CD4-positive, alpha-beta T cell treated with Interleukin-10 for 1 hour (primary cell): Measurements from ENCODE around the gene TMEM95.
A peak's percentile ranks its signal among the peaks of the same experiment; 100 is the strongest.

Source experiments
- DNase-seq: peaks from one replicate; pipeline ENCODE4 v3.0.0-alpha.2; 2020

The TMEM95 gene

DNA sequence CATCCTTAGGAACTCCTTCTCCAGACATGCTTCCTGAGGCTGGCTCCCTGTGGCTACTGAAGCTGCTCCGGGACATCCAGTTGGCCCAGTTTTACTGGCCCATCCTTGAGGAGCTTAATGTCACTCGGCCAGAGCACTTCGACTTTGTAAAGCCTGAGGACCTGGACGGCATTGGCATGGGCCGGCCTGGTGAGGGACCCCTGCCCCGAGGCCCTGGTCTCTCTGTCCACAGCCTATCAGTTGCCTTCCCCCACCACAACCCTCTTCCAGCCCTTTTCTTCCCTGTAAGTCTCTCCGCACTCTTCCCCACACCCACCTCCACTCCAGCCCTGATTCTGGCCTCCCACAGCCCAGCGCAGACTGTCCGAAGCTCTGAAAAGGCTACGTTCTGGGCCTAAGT, 27.9 kb downstream of the TMEM95 start:
- DNase-seq, result no peak

DNA sequence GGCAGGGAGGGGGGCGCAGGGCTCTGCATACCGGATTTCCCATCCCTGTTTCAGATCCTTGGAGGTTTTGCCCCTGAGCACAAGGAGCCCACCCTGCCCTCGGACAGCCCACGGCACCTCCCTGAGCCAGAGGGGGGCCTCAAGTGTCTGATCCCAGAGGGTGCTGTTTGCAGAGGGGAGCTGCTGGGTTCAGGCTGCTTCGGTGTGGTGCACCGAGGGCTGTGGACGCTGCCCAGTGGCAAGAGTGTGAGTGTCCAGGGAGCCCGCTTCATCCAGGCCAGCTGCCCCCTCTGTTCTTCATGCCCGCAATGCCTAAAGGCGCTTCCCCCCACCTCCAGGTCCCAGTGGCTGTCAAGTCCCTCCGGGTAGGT, 28.4 kb downstream of the TMEM95 start:
- DNase-seq, result no peak

DNA sequence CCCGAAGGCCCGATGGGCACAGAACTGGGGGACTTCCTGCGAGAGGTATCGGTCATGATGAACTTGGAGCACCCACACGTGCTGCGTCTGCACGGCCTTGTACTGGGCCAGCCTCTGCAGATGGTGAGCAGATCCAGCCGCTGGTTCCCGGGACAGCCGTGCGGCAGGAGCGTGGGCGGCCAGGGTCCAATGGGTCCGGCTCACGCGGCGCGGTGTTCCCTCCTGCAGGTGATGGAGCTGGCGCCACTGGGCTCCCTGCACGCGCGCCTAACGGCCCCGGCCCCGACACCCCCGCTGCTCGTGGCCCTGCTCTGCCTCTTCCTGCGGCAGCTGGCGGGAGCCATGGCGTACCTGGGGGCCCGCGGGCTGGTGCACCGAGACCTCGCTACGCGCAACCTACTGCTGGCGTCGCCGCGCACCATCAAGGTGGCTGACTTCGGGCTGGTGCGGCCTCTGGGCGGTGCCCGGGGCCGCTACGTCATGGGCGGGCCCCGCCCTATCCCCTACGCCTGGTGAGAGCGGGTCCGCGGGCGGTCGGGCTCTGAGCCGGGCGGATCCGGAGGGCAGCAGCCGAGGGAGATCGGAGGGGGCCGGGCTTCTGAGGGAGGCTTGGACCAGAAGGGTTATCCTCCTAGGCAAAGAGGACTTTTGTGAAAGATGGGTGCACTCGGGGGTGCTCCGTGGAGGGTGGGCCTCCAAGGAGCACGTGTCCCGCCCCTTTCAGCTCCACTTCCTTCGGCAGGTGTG, 29.0 kb downstream of the TMEM95 start:
- peak; percentile 86 for DNase-seq

DNA sequence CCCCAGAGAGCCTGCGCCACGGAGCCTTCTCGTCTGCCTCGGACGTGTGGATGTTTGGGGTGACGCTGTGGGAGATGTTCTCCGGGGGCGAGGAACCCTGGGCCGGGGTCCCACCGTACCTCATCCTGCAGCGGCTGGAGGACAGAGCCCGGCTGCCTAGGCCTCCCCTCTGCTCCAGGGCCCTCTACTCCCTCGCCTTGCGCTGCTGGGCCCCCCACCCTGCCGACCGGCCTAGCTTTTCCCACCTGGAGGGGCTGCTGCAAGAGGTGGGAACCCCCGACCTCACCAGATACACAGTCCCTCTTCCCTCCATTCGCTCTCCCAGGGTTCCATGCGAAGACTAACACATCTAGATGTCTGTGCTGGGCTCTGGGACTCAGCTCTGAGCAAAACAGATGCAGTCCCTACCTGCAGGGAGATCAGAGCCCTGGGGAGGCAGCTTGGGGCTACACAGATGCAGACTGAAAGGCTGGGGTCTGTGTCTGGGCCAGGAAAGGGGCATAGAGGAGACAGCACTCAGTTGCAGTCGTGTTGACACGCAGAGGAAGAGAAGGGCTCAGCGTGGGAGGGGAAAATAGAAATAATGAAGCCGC, 29.6 kb downstream of the TMEM95 start:
- no peak for DNase-seq

DNA sequence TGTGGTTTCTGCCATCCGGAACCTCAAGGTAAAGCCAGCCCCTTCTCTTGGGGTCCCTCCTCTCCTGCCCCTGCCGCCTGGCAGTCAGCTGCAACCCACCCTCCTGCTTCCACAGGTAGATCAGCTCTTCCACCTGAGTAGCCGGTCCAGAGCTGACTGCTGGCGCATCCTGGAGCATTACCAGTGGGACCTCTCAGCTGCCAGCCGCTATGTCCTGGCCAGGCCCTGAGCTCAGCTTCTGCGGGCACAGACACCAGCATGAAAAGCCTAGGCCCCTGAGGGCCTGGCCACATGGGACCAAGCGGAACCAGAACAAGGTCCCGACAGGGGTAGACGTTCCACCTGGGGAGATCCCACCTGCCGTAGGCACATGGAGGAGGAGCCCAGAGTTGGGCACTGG, 33.9 kb downstream of the TMEM95 start:
- no peak for DNase-seq

DNA sequence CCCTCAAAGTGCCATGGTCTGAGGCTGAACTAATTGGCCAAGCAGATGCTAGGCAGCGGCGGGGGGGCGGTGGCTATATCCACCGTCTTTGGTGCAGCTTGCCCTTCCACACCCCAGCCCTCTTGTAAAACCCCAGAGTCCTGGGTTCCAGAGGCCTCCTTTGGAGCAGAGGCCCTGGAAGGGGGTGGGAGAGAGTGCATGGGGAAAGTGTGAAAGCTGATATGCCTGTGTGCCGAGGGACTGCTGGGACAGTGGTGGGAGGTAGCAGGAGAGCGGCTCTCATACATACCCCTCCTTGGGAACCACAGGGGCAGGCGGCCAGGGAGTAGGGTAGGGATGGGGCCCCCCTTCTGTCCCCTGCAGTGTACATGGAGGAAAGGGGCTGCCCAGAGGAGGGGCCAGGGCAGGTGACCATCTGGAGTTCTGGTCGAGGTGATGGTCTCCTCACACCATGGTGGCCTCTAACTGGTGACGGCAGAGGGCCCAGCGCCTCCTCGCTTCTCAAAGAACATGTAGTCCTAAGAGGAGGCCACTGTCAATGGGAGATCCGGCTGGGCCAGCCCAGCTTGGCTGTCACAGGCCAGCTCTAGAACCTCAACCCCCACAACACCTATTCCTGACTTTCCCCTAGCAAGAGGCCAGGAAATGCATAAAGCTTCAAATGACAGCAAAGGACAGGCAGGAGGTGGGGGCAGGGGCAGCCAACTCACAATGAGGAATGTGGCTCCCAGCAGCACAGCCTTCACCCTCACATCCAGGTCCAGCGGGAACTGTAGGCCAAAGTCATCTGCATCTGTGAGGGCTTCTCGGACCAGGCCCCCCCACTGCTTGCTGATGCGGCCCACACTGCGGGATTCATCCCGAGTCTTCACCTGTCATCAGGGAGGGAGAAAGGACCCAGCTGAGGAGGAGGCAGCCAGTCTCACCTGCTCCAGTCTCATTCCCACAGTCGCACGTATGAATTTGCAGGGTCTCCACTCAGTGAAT, 35.3 kb downstream of the TMEM95 start:
- DNase-seq, result no peak

DNA sequence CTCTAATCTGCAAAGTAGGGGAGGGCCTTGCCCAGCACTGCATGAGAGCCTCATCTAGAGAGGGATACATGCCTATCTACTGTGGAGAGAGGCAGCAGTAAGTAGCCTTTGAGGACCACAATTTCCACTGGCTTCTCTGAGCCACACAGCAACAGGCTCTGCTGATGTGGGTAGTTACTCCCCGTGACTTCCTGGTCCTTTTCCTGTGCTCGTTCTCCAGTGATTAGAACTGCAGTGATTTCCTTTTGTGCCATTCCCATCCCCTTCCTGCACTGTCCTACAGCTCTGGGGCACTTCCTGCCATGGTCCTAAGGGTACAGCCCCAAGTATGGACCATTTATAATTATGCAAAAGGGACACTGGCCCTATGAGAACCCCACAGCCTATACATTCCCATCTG, 36.4 kb downstream of the TMEM95 start:
- no peak for DNase-seq

DNA sequence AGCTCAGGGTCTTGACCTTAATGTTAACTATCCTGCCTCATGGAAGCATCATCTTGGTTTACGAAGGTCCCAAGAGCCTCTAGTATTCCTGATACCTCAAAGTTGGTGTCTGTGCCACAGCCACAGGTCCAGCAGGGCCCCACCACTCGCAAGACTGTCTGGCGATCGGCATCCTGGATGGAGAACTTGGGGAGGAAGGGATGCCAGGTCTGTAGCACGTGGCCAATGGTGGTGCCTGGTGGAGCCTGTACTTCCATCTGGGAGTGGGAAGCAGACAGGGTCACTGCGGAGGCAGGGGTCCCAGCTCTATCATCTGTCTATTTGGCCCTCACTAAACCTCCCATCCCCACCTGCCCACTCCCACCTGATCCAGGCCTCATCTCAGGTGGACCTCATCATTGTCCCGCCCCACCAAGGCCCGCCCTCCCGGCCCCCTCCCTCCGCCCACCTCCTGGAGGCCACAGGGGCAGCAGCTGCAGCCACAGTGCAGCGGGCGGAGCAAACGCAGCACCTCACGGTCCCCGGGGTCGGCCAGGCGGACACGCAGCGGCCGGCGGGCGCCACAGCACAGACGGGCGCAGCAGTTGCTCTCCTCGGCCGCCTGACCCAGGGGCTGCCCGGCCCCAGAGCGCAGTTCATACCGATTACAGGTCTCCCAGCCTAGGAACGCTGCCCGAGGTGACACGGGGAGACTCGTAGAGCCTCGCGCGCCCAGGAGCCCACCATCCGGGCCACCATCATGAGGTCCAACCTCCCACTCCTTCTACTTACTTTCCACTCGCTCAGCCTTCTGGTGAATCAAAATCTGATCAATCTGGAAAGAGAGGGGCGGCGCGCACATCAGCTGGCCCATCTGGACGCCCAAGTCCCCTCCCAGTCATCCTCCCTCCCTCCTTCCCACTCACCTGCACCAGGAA, 38.0 kb downstream of the TMEM95 start:
- no peak for DNase-seq

DNA sequence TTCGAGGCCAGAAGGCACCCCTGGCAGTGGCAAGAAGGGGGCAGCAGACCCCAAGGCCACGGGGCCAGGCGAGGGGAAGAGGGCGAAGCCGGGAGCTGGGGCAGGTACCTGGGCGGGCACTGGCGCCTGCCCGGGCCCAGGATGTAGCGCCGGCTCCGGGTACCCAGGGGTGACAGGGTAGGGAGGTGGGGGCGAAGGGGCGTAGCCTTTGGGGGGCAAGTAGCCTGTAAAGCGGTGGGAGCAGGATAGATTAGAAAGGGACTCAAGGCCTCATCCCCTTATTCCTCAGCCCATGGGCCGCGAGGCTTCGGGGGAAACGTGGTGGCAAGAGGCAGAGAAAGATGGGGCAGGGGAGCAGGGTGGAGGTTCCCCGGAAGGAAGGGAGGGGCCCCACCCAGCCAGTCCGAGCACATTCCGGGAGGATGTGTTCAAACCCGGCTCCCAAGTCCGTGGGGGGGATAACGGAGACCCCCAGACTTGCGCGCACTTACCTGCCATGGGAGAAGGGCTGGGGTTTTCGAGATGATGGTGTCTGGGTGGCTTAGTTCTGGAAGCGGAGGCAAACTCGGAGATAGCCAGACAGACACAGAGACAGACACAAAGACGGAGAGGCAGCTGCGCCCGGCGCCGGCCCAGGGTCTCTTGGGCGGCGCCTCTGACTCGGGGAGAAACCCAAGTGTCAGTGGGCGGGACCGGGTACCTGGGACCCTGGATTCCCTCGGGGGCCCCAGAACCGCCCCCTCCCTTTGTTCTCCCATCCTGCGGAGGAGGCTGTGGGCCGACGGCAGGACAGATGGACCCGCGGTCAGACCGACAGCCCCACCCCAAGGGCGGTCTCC, 38.9 kb downstream of the TMEM95 start:
- peak; percentile 82 for DNase-seq

DNA sequence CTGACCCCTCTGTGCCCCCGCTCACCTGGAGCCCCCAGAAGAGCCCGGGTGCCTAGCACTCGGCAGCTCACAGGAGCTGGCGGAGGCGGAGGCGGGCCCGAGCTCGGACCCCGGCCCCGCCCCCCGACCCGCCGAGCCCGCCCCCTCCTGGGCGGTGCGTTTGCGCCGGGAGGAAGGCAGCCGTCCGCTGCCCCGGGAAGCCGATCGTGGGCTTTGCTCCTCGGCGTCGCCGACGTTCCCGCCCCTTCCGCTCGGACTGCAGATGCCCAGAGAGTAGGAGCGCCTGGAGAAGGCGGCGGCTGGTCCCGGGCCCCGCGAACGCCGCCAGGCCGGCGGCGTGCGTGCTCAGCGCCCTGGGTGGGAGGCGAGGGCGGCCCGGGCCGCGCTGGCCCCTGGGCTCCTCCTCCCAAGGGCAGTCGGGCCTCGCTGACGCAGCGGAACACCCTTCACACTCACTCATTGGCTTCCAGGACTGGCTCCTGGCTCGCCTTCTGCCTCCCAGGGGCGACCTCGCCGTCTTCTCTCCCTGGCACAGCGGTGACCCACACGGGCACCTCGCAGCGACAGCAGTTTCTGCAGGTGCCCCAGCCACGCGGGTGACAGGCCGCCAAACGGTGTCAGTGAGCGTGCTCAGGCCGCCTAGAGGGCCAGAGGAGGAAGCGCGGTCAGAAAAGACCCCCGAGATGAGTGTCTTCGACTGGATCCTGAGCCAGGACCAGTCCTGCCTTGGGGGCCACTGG, 39.7 kb downstream of the TMEM95 start, which contains the start of gene PLSCR3:
TSS of gene PLSCR3 (minus strand) at position 74 of the 740 bp plus-strand sequence. CDS start 415 bp downstream, outside the sequence.
- peak; percentile 85 for DNase-seq

DNA sequence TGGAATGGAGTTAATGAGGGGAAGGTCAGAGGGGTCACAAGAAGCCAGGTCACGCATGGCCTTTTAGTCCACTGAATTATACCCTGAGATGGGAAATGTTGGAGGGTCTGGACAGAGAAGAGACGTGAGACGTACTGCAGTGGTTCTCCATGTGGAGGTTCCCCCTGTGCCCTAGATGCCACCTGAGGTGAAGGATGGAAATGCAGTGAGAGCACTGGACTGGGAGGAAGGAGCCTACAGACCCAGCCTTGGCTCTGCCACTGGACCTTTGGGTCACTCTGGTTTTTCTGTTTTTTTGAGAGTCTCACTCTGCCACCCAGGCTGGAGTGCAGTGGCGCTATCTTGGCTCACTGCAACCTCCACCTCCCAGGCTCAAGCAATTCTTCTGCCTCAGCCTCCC, 41.2 kb downstream of the TMEM95 start:
- no peak for DNase-seq

DNA sequence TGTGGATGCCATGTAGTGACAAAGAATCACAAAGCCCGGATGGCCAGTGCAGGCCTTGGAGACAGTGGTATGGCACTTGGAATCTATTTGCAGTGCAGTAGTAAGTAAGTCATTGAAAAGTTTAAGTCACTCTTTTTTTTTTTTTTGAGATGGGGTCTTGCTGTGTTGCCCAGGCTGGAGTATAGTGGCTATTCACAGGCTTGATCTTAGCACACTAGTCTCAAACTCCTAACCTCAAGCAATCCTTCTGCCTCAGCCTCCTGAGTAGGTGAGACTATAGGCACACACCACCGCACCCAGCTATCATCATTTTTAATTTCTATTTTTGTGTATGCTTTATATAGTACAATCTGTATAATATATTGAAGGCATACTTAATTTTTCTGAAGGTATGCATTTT, 43.7 kb downstream of the TMEM95 start:
- DNase-seq, result no peak

DNA sequence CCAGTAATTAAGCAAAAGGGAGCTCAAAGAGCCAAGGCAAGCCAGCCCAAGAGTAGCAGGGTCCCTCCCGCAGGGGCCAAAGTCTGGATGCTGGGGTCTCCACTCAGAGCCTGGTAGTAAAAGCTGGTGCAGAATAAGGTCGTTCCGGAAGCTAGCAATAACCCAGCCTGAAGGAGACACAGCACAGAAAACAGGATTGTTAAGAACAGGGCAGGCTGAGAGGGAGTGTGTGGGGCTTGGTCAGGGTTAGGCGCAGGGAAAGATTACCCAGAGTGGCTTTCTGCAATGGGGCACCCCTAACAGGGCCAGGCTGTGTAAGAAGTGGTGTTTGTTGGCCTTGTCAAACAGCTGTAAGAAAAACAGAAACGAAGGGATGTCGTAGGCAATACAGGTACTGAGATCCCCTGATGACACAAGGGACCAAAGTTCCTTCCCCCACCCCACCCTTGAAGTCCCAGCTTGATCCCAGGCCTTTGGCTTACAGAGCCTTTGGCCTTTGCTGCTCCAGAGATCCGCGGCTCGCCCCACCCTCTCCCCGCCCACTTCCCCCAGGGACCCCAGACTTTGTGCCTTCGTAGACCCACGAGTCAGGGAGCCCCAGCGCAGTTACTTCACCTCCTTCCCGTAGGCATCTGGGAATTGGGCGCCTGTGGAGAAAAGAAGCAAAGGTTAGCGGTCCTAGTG, 48.2 kb downstream of the TMEM95 start:
- no peak for DNase-seq

DNA sequence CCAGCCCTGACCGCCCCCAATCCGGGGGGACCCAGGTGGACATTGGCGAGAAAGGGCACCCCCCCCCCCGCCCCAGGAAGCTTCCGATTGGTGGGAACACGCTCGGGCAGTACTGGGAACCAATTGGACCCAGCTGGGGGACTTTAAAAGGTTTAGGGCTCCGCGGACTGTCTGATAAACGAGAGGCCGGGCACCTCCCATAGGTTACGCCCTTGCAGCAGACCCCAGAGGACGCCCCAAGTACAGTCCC, 48.7 kb downstream of the TMEM95 start:
- DNase-seq, result no peak

DNA sequence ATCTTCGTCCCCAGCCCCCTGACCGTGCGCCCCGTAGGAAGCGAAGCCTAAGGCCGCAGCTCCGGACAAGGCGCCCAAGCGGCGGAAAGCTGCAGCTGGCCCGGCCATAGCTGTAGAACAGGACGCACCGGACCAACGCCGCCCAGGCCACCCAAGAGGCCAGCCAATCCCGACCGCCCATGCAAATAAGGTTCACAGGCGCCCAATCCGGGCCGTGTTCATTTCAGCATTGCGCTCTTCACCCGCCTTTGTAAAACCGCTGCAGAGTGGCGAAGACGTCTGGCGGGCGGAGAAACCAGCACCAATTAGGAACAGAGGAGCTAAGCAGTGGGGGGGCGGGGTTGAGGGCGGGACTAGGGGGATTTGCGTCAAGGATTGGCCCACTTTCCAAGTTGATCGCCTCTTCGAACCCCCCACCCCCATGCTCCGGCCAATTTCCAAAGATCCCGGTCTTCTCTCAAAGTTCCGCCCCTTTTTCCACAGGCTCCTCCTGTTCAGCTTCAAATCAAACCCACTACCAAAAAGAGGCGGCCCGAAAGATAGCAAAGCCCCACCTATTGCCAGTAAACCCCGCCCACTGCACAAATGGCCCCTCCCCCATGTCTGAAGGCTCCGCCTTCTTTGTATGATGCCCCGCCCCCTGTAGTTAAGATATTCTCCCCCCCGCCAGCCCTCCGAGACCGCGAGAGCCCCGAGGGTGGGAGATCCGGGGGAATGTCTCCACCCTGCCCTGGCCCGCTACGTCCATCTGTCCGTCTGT, 49.2 kb downstream of the TMEM95 start, which contains the start of gene TMEM256:
TSS of gene TMEM256 (minus strand) at position 121 of the 760 bp plus-strand sequence. CDS start at position 108, 13 bp downstream.
- DNase-seq, result peak; percentile 97

DNA sequence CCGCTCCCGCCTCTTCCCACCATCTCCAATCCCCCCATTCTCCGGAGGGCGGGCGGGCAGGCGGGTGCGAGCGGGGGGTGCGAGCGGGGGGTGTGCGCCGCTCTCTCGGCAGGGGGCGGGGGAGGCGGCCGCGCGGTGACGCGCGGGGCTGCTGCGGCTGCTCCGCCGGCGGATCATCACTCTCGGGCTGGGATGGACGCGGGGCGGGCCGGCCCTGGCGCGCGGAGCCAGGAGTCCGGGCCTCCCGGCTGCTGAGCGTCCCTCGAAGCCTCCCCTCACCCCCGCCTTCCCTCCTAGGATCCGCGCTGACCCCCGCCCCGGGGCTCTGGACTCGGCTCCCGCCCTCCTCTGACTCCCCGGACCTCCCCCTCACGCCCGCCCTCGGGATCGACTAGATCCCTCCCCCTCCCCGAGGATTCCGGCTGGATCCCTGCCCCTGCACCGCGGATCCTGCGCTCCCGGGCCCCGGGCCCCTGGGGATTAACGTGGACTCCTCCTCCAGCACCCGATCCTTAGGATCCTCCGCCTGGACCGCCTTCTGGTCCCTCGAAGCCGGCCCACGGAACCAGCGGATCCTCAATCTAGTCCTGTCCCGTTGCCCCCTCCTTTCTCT, 49.9 kb downstream of the TMEM95 start:
- peak; percentile 80 for DNase-seq

DNA sequence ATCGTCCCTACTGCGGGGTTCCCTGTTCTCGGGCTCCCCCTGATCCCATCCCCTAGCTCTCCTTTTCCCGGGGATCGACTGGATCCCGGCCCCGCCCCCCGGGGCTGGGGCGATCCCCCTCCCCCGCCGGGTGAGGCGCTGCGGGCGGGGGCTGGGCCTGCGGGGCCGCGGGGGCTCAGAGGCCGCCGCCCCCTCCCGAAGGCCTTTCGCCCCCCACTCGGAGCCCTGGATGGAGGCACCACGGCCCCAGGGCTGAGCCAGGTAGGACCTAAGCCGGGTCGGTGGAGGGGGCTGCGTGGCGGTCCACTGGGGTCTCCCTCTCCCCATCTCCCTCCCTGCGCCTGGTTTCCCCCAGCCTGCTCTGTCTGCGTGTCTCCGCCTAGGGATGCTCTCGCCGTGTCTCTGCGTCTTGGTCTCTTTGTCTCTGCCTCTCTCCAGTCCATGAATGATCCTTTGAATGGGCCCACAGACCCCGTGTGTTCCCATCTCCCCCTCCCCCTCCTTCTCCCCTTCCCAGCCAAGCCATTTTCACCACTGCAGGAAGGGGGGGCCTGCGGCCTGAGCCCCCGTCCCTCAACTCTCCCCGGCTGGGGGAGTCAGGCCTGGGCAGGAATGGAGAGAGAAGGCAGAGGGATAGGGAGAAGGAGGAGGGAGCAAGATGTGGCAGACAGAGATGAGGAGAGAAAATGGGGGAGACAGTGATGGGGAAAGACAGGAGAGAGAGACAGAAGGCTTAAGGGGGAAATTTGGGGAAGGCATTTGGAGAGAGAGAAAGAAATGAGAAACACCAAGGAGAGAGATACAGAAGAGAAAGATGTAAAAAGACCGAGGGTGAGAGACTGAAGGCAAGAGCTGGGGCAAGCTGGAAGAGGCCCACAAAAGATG, 50.6 kb downstream of the TMEM95 start:
- DNase-seq, result no peak

DNA sequence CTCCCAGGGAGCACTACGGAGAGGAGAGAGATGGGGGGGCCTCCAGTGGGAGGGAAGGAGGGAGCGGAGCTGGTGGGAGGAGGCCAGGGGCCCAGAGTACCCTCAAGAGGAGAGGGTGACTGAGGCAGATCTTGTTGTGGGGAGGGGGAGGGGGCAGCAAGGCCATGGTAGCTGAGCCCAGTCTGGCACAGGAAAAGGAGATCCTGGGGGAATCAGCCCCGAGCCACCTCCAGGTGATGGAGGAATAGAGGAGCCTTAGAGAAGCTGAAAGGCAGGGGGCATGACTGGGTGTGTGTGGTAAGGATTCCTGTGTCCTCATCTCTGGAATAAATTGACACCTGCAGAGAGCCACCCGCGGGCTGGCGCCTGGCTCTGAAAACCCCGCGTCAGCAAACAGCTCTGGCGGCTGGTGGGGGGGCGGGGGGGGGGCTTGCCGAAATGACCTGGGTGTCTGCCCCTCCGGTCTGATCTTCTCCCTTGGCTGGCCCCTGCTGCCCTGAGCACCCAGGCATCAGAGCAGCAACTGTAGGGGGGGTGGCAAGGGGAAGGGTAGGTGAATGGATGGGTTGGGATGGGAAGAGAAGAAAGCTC, 51.4 kb downstream of the TMEM95 start:
- no peak for DNase-seq
